ENCODE data around the gene PEX11G.

DNA sequence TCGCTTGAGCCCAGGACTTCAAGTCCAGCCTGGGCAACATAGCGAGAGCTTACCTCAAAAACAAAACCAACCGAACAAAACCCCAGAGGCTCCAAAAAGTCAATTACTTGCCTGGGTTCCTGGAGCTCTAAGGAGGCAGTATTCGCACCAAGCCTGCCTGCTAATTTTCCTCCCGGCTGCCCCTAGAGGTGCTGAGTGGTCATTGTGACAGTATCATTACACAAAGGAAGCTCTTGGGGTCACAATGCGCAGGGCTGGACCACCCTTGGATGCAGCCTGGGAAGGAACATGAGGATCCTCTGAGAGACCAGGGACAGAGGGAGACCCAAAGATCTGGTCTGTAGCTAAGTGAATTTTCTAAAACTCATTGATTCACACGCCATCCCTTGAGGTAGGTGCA, 8.5 kb upstream of the PEX11G start:
- no peak for TF ChIP-seq POLR2A (IDR thresholded peaks at IDR 0.05)
- TF ChIP-seq, protein P1, sequence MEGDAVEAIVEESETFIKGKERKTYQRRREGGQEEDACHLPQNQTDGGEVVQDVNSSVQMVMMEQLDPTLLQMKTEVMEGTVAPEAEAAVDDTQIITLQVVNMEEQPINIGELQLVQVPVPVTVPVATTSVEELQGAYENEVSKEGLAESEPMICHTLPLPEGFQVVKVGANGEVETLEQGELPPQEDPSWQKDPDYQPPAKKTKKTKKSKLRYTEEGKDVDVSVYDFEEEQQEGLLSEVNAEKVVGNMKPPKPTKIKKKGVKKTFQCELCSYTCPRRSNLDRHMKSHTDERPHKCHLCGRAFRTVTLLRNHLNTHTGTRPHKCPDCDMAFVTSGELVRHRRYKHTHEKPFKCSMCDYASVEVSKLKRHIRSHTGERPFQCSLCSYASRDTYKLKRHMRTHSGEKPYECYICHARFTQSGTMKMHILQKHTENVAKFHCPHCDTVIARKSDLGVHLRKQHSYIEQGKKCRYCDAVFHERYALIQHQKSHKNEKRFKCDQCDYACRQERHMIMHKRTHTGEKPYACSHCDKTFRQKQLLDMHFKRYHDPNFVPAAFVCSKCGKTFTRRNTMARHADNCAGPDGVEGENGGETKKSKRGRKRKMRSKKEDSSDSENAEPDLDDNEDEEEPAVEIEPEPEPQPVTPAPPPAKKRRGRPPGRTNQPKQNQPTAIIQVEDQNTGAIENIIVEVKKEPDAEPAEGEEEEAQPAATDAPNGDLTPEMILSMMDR (IDR thresholded peaks at IDR 0.05): no peak
